Stimulated activated naive CD8-positive, alpha-beta T cell treated with anti-CD3 and anti-CD28 coated beads, Interleukin-15, Interleukin-2, amounts not matched to agents 100 U/mL and 50 U/mL, for 24 hours (primary cell): Measurements from ENCODE around the gene TBC1D5.
"Not testable (repeated sequence)": the region's sequence is repeated elsewhere in the genome, so short reads cannot be mapped to it uniquely, and the experiment has no call there.

Source experiments
- ATAC-seq: fragments of 150-1000 bp; cut with Tn5 transposase; one replicate; pipeline ENCODE4 v1.10.0; 2021
- DNase-seq: peaks from one replicate; pipeline ENCODE4 v3.0.0; 2021

The TBC1D5 gene

GRCh38 chr3:17749705-17750293 lies 7.4 kb upstream of the TBC1D5 start:
- DNase-seq (no peak), ATAC-seq (no peak)

GRCh38 chr3:17749281-17749680 lies 6.8 kb upstream of the TBC1D5 start:
- DNase-seq = peak; percentile 26
- peak; percentile 88 for ATAC-seq

- ATAC-seq (no peak), DNase-seq (no peak)
Observed at GRCh38 chr3:17747890-17748247, 5.4 kb upstream of the TBC1D5 start.

GRCh38 chr3:17747174-17747889 lies 4.9 kb upstream of the TBC1D5 start:
- ATAC-seq (no peak), DNase-seq (no peak)

DNA sequence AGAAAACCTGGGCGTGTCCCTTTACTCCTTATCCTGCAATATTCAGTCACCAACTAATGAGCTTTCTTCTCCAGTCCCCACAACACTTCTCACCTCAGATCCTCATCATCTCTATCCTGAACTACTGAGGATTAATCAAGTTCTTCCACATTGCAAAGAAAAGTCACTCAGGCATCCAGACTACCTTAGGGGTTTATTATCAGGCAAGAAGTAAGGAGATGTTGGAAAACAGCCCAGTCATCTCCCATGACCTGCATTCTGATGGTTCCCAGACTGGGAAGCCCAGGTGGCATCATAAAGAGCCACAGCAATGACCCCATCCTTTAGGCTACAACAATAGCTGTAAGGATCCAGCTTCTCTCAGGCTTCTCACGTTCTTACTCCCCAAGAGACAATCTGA lies 3.5 kb upstream of the TBC1D5 start:
- no peak for ATAC-seq
- DNase-seq = no peak

GRCh38 chr3:17745301-17745700 lies 2.9 kb upstream of the TBC1D5 start:
- no peak for DNase-seq
- no peak for ATAC-seq

DNA sequence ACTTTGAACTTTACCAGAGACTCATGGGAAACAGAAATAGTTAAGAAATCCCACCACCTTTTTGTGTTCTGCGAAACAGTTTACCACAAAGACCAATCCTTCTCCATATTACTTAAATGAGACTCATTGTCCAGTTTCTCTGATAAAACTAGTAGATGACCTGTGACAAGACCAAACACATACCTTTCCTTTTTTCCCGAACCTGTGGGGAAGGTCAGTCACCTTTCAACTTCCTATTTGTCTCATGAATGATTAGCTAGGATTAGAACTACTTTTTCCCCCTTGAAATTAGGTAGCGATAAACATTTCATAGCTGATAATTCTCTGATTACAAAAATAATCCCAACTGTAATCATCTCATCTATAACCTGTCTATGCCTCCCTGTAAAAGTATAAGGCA lies 2.3 kb upstream of the TBC1D5 start:
- ATAC-seq (no peak), DNase-seq (no peak)

GRCh38 chr3:17743658-17743995 lies 1.2 kb upstream of the TBC1D5 start:
- DNase-seq = no peak
- ATAC-seq = no peak

GRCh38 chr3:17742880-17743657 lies 638 bp upstream of the TBC1D5 start:
- peak; percentile 34 for ATAC-seq

DNA sequence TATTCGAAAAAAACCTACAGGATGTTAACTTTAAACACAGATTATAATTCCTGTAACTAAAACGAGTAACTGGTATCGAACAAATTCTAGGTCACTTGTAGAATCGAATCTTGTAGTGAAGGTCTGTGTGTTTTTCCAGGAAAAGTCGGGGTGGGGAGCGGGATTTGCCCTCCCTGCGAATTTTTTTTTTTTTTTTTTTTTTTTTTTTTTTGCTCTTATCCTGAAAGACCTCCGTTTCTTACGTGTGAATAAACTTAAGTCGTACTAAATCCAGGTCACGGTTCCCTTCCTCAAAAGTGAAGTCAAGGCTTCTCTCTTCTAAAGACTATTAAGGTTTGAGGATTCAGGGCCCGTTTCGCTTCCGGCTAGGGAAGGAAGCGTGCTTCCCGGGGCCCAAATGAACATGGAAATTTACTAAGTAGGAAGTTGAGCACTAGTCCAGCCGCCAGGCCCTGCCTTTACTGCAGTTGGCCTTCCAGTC lies 770 bp downstream of the TBC1D5 start:
- no peak for ATAC-seq
- DNase-seq = no peak

More at GRCh38 chr3:17742880-17743657, 638 bp upstream of the TBC1D5 start:
- no peak for DNase-seq

- ATAC-seq = peak; percentile 13
- DNase-seq = no peak
Observed at GRCh38 chr3:17740721-17741141, 1.7 kb downstream of the TBC1D5 start.

GRCh38 chr3:17738921-17739320 lies 3.5 kb downstream of the TBC1D5 start:
- no peak for DNase-seq

GRCh38 chr3:17738219-17738618 lies 4.2 kb downstream of the TBC1D5 start:
- ATAC-seq (no peak), DNase-seq (no peak)

More at GRCh38 chr3:17738921-17739320, 3.5 kb downstream of the TBC1D5 start:
- ATAC-seq = no peak

DNA sequence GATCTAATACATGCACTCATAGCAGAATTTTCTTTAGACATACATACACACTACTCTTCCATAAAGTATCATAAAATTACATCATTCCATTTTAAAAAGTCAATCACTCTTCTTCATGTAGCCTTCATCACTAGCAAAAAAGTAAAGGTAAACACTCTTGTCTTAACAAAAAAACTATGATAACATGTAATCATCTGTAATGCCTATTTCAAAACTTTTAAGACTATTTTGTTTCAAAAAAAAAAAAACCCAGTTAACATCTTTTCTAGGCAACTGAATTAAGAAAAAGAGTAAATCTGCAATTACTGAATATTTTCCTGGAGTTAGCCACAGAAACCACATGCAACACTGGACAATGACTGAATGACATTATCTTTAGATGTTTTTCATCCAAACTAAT lies 4.8 kb downstream of the TBC1D5 start:
- no peak for ATAC-seq
- no peak for DNase-seq

GRCh38 chr3:17735362-17735761 lies 7.1 kb downstream of the TBC1D5 start:
- not testable (repeated sequence) for ATAC-seq, DNase-seq

GRCh38 chr3:17733768-17734167 lies 8.7 kb downstream of the TBC1D5 start:
- ATAC-seq = no peak
- no peak for DNase-seq

- no peak for ATAC-seq
- DNase-seq = no peak
Observed at GRCh38 chr3:17733215-17733614, 9.2 kb downstream of the TBC1D5 start.

DNA sequence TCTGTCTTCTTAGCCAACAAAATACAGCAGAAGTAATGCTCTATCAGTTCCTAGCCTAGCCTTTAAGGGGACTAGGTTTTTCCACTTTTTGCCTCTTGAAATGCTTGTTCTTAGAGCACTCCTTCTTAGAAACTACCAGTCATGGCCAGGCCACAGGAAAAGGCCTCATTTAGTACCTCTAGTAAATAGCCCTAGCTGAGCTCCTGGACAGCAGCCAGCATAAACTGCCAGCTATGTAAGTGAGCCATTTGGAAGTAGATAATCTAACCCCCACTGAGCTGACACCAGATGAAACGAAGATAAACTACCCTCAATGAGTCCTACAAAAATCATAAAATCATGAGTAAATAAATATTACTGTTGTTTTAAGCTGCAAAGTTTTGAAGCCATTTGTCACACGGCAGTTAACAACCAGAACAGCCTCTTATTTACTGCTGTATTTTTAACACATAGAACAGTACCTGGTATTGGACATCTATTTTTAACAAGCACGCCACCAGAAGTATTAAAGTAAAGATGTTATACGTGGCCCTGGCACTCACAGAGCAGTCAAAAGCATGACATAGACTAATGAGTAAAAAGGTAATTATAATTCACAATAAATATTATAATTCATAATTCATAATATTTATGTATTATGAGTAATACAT lies 12.0 kb downstream of the TBC1D5 start:
- no peak for ATAC-seq
- DNase-seq = no peak

DNA sequence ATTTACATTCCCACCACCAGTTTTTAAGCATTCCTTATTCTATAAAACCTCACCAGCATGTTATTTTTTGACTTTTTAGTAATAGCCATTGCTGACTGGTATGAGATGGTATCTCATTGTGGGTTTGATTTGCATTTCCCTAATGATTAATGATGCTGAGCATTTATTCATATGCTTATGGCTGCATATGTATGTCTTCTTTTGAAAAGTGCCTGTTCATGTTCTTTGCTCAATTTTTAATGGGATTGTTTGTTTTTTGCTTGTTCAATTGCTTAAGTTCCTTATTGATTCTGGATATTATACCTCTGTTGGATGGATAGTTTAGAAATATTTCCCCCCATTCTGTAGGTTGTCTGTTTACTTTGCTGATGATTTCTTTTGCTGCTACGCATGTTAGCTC lies 16.1 kb downstream of the TBC1D5 start:
- ATAC-seq (no peak), DNase-seq (no peak)

GRCh38 chr3:17725844-17726243 lies 16.6 kb downstream of the TBC1D5 start:
- not testable (repeated sequence) for DNase-seq, ATAC-seq

DNA sequence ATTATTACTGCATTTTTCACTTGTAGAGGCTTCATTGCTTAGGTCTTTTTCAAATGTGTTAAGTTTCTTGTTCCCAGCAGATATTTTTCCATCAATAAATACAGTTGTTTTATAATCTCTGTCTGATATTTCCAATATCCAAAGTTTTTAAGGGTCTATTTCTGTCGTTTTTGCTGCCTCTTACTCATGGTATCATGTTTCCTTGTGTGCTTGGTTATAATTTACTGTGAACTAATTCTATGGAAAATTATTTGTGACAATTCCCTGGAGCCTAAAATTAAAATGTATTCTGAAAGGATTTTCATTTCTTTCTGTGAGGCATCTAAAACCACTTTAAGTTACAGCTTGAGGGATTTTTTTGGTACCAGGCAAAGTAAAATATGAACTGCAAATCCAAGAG lies 17.5 kb downstream of the TBC1D5 start:
- ATAC-seq = no peak
- DNase-seq = no peak

DNA sequence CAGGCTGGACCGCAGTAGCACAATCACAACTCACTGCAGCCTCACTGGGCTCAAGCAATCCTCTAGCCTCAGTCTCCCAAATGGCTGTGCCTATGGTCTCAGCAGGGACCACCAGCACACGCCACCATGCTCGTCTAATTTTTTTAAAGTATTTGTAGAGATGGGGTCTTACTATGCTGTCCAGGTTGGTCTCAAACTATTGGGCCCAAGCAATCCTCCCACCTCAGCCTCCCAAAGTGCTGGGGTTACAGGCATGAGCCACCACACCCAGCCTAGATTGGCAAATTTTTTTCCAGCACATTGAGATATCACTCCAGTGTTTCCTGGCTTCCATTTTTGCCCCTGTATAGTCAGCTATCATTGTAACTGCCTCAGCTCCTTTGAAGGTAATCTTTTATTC lies 18.3 kb downstream of the TBC1D5 start:
- ATAC-seq = no peak
- DNase-seq = no peak

DNA sequence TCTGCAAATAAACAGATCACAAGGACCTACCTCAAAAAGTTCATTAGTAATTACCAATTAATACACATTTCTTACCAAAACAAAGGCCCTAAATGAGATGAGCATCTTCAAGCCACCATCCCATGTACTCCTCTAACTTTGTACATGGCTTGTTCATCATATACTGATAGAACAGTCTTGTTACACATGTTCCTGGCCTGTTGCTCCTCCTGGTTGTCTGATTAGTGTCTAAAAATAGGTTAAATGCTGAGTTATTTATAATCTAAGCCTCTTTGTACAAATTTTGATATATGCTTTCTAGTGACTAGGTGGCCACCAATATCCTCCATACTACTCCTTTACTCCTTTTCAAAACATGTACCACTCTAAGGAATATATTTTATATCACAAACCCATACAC lies 25.0 kb downstream of the TBC1D5 start:
- no peak for ATAC-seq
- DNase-seq = no peak
